Keratinocyte (primary cell): ENCODE data around the gene SMURF1. TPM values are rescaled to one million over a fixed set of nuclear protein-coding genes. Genes with fewer than 3 reads are reported as not detected.

Experiments
- DNase-seq: peaks from one replicate; pipeline ENCODE4 v3.0.0-alpha.2; 2011; ENCODE audit warnings: low read depth, missing footprints, low spot score
- FAIRE-seq: peaks from 2 replicates; lab custom pipeline; 2011; peaks lifted over from hg19 to GRCh38; lab: Jason Lieb, UNC
- H2AFZ ChIP-seq: 2 replicates; pipeline ENCODE4 v1.6.0; 2012; ENCODE audit warnings: low read length, control low read depth, inconsistent platforms; ENCODE audit not compliant: control insufficient read depth
- H3K27ac ChIP-seq: 2 replicates; pipeline ENCODE4 v1.5.1; 2011; ENCODE audit warnings: low read length; ENCODE audit not compliant: control insufficient read depth, insufficient read depth
- H3K27me3 ChIP-seq: 3 replicates; pipeline ENCODE4 v1.6.0; 2011; ENCODE audit warnings: low read length; ENCODE audit not compliant: control insufficient read depth, insufficient read depth; ENCODE audit errors: extremely low read depth
- H3K36me3 ChIP-seq, 2 experiments: 2 replicates in 1 of 2; 3 replicates in 1 of 2; pipeline ENCODE4 v1.5.1; 2011; ENCODE audit warnings: low read length in 2 of 2, mild to moderate bottlenecking in 1 of 2; ENCODE audit not compliant: control insufficient read depth in 2 of 2, insufficient read depth in 2 of 2; ENCODE audit errors: extremely low read depth in 1 of 2
- H3K4me1 ChIP-seq: 3 replicates; pipeline ENCODE4 v1.5.1; 2011; ENCODE audit warnings: low read length; ENCODE audit not compliant: control insufficient read depth, insufficient read depth; ENCODE audit errors: extremely low read depth
- H3K4me2 ChIP-seq: 3 replicates; pipeline ENCODE4 v1.6.0; 2011; ENCODE audit warnings: low read depth, low read length; ENCODE audit not compliant: control insufficient read depth, insufficient read depth; ENCODE audit errors: extremely low read depth
- H3K4me3 ChIP-seq, 3 experiments: fragments of 200-600 bp in 1 of 3; sonication (generic) in 1 of 3; 2 replicates in 2 of 3; 3 replicates in 1 of 3; pipeline ENCODE4 v1.5.1; 2011 to 2016; ENCODE audit warnings: low read length in 3 of 3, mild to moderate bottlenecking in 3 of 3, control low read depth in 2 of 3, inconsistent platforms in 1 of 3, low read depth in 1 of 3, mixed read lengths in 1 of 3, mixed run types in 1 of 3, moderate library complexity in 1 of 3; ENCODE audit not compliant: control insufficient read depth in 2 of 3, insufficient read depth in 2 of 3; ENCODE audit errors: extremely low read depth in 1 of 3
- H3K79me2 ChIP-seq: 2 replicates; pipeline ENCODE4 v1.6.0; 2012; ENCODE audit warnings: low read length; ENCODE audit not compliant: control insufficient read depth, insufficient read depth
- H3K9ac ChIP-seq: 3 replicates; pipeline ENCODE4 v1.6.0; 2011; ENCODE audit warnings: low read length; ENCODE audit not compliant: control insufficient read depth, insufficient read depth; ENCODE audit errors: extremely low read depth
- H3K9me1 ChIP-seq: 3 replicates; pipeline ENCODE4 v1.6.0; 2011; ENCODE audit warnings: low read length; ENCODE audit not compliant: control insufficient read depth, insufficient read depth; ENCODE audit errors: extremely low read depth
- H3K9me3 ChIP-seq: 2 replicates; pipeline ENCODE4 v1.5.1; 2012; ENCODE audit warnings: low read depth, low read length; ENCODE audit not compliant: control insufficient read depth
- H4K20me1 ChIP-seq: 3 replicates; pipeline ENCODE4 v1.6.0; 2011; ENCODE audit warnings: low read length; ENCODE audit not compliant: control insufficient read depth, insufficient read depth; ENCODE audit errors: extremely low read depth
- EZH2 ChIP-seq: IDR thresholded peaks from one replicate; pipeline ENCODE4 v1.6.1; 2012; ENCODE audit warnings: inconsistent platforms, mild to moderate bottlenecking, low read length, moderate library complexity
- dilution Hi-C: fragments of 300-500 bp; cut with MboI; formaldehyde crosslinking; loops from one replicate; pipeline ENCODE4 v1.7.0; 2020; ENCODE audit warnings: low sequenced_read_pairs; ENCODE audit not compliant: extremely low pct_ligation_motif_present
- polyA plus RNA-seq, 5 experiments: library from polyadenylated mRNA; depleted of rRNA in 3 of 5; stranded (reverse) in 3 of 5; stranded (forward) in 1 of 5; unstranded in 1 of 5; fragments of >200 nt; gene quantifications; 1 replicate in 1 of 5; 2 replicates in 3 of 5; 3 replicates in 1 of 5; pipeline versions ENCODE4 v1.2.1 to v1.2.3, GENCODE V29; 2011 to 2012; ENCODE audit warnings: missing spikeins in 2 of 5, low read depth in 1 of 5, low replicate concordance in 1 of 5
- TF ChIP-seq, protein P1 (sequence below), 3 experiments: IDR thresholded peaks in 1 of 3; conservative IDR thresholded peaks in 1 of 3; optimal IDR thresholded peaks in 1 of 3; 2 replicates in 2 of 3; 3 replicates in 1 of 3; pipeline versions ENCODE3 to v1.5.1; 2011; ENCODE audit warnings: low read length in 3 of 3, mild to moderate bottlenecking in 3 of 3, moderate library complexity in 2 of 3, control low read depth in 1 of 3, inconsistent platforms in 1 of 3; ENCODE audit not compliant: insufficient read depth in 2 of 3; ENCODE audit errors: extremely low read depth in 1 of 3

The SMURF1 gene
- polyA plus RNA-seq, 1 donor (not counting 4 experiments of a cell fraction or from before 2014, with no cell fraction given), result 22.2 TPM

GRCh38 chr7:99123571-99124033 is 20.3 kb downstream of the SMURF1 start:
- TF ChIP-seq, protein P1, sequence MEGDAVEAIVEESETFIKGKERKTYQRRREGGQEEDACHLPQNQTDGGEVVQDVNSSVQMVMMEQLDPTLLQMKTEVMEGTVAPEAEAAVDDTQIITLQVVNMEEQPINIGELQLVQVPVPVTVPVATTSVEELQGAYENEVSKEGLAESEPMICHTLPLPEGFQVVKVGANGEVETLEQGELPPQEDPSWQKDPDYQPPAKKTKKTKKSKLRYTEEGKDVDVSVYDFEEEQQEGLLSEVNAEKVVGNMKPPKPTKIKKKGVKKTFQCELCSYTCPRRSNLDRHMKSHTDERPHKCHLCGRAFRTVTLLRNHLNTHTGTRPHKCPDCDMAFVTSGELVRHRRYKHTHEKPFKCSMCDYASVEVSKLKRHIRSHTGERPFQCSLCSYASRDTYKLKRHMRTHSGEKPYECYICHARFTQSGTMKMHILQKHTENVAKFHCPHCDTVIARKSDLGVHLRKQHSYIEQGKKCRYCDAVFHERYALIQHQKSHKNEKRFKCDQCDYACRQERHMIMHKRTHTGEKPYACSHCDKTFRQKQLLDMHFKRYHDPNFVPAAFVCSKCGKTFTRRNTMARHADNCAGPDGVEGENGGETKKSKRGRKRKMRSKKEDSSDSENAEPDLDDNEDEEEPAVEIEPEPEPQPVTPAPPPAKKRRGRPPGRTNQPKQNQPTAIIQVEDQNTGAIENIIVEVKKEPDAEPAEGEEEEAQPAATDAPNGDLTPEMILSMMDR (optimal IDR thresholded peaks at IDR 0.05 in 1 of 3, IDR thresholded peaks at IDR 0.05 in 1 of 3, conservative IDR thresholded peaks at IDR 0.05 in 1 of 3; ENCODE audit: extremely low read depth in 1 of 3, insufficient read depth in 2 of 3, low read length in 3 of 3), result no peak
- no peak for TF ChIP-seq EZH2
- H3K4me3 ChIP-seq, result no peak overlapping the region
- no peaks in the 10 kb centered on the region for H3K9me3 ChIP-seq
- H2AFZ ChIP-seq, result no peak overlapping the region
- FAIRE-seq, result no peak
- H3K27ac ChIP-seq, result peak overlapping the region; percentile 91
- peaks cover 0 to 4% of the 10 kb centered on the region in 2 experiments for H3K36me3 ChIP-seq
- peak overlapping the region; percentile 81 for H3K4me2 ChIP-seq
- H3K79me2 ChIP-seq, result peaks cover 92% of the 10 kb centered on the region
- peaks cover 3% of the 10 kb centered on the region for H3K9me1 ChIP-seq
- no peak for DNase-seq
- H3K9ac ChIP-seq, result peak overlapping the region; percentile 48
- H3K27me3 ChIP-seq, result no peaks in the 10 kb centered on the region
- dilution Hi-C loops, result no loop called here
- peaks cover 2% of the 10 kb centered on the region for H4K20me1 ChIP-seq
- H3K4me1 ChIP-seq, result peaks cover 73% of the 10 kb centered on the region

DNA sequence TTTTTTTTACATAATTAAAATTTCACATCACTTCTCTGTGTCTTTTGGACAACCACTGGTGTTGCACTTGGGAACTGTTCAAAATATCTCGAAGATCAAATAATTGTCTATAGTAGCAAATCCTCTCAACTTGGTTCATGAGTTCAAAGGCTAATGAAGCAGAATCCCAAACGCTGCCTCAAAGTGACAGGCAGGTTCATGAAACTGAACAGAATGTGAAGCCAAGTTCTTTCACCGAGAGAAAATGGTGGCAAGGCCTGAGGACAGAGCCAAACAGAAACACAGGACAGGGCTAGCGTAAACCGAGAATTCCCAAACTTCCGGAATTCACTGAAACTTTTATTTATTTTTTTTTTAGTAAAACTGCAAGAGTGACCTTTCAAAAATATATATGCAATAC is 21.1 kb downstream of the SMURF1 start:
- Histone ChIP-seq H2AFZ (no peak overlapping the region), H3K9me3 (no peaks in the 10 kb centered on the region), H3K36me3 (peaks cover 0 to 4% of the 10 kb centered on the region in 2 experiments), H3K27me3 (no peaks in the 10 kb centered on the region), H3K27ac (no peak overlapping the region), H3K9me1 (peaks cover 3% of the 10 kb centered on the region), H3K79me2 (peaks cover 92% of the 10 kb centered on the region), H3K9ac (no peak overlapping the region), H4K20me1 (peaks cover 2% of the 10 kb centered on the region), H3K4me1 (peaks cover 68% of the 10 kb centered on the region), H3K4me2 (no peak overlapping the region), H3K4me3 (no peak overlapping the region)
- dilution Hi-C loops, result no loop called here
- DNase-seq (no peak), FAIRE-seq (no peak)
- TF ChIP-seq, protein P1 (optimal IDR thresholded peaks at IDR 0.05 in 1 of 3, IDR thresholded peaks at IDR 0.05 in 1 of 3, conservative IDR thresholded peaks at IDR 0.05 in 1 of 3; ENCODE audit: extremely low read depth in 1 of 3, insufficient read depth in 2 of 3, low read length in 3 of 3), result no peak
- no peak for TF ChIP-seq EZH2
